ENCODE results near the gene PRAF2. TPM values are rescaled to one million over a fixed set of nuclear protein-coding genes. Genes with fewer than 3 reads are reported as not detected.

The PRAF2 gene
- total RNA-seq, 4 donors from 2014 or later = 2.3 to 9.5 (median 5.9) TPM

- H3K4me3 ChIP-seq = no peak overlapping the region
- intact Hi-C loops (cut with DNase I) = no loop called here
- H3K27ac ChIP-seq = no peak overlapping the region
- H3K4me1 ChIP-seq = no peaks in the 10 kb centered on the region
- DNase-seq = no peak
- WGBS, 2 donors = 81 to 100% methylated on average over 3 to 8 of the region's 8 CpGs
- H3K27me3 ChIP-seq = no peaks in the 10 kb centered on the region
- peaks cover 0 to 95% (median 5%) of the 10 kb centered on the region in 3 donors for H3K36me3 ChIP-seq
- TF ChIP-seq POLR2A (IDR thresholded peaks at IDR 0.05) (no peak), CTCF (IDR thresholded peaks at IDR 0.05) (no peak)
- H3K9me3 ChIP-seq = no peaks in the 10 kb centered on the region
Observed at GRCh38 chrX:49116076-49116475, 42.3 kb upstream of the PRAF2 start.

- Histone ChIP-seq H3K4me1 (no peaks in the 10 kb centered on the region), H3K27ac (no peak overlapping the region), H3K27me3 (no peaks in the 10 kb centered on the region), H3K36me3 (peaks cover 0 to 65% (median 0%) of the 10 kb centered on the region in 3 donors), H3K4me3 (no peak overlapping the region), H3K9me3 (no peaks in the 10 kb centered on the region)
- no CpG with 5 or more reads among the region's 3 CpGs for WGBS, 2 donors
- DNase-seq = no peak
- intact Hi-C loops (cut with DNase I) = no loop called here
- TF ChIP-seq CTCF (IDR thresholded peaks at IDR 0.05) = no peak
- TF ChIP-seq POLR2A (IDR thresholded peaks at IDR 0.05) = no peak
Observed at GRCh38 chrX:49111791-49112190, 38.0 kb upstream of the PRAF2 start.

GRCh38 chrX:49110417-49110816, 36.6 kb upstream of the PRAF2 start:
- intact Hi-C loops (cut with DNase I) = no loop called here
- 77 to 87% methylated on average over 3 of the region's 3 CpGs for WGBS, 2 donors
- Histone ChIP-seq H3K9me3 (no peaks in the 10 kb centered on the region), H3K27me3 (no peaks in the 10 kb centered on the region), H3K36me3 (peaks cover 0 to 51% (median 0%) of the 10 kb centered on the region in 3 donors), H3K4me3 (no peak overlapping the region), H3K4me1 (no peaks in the 10 kb centered on the region), H3K27ac (no peak overlapping the region)
- TF ChIP-seq POLR2A (IDR thresholded peaks at IDR 0.05) (no peak), CTCF (IDR thresholded peaks at IDR 0.05) (no peak)
- DNase-seq = no peak

- Histone ChIP-seq H3K4me3 (no peak overlapping the region), H3K27ac (no peak overlapping the region), H3K4me1 (no peaks in the 10 kb centered on the region), H3K27me3 (no peaks in the 10 kb centered on the region), H3K36me3 (peaks cover 0 to 34% (median 0%) of the 10 kb centered on the region in 3 donors), H3K9me3 (no peaks in the 10 kb centered on the region)
- WGBS, 2 donors = 73 to 82% methylated on average over 2 of the region's 2 CpGs
- DNase-seq = no peak
- TF ChIP-seq CTCF (IDR thresholded peaks at IDR 0.05) (no peak), POLR2A (IDR thresholded peaks at IDR 0.05) (no peak)
- intact Hi-C loops (cut with DNase I) = no loop called here
Observed at GRCh38 chrX:49108641-49109040, 34.8 kb upstream of the PRAF2 start.

GRCh38 chrX:49106930-49107329, 33.1 kb upstream of the PRAF2 start:
- intact Hi-C loops (cut with DNase I) = no loop called here

More at GRCh38 chrX:49106930-49107329, 33.1 kb upstream of the PRAF2 start:
- no peaks in the 10 kb centered on the region for H3K4me1 ChIP-seq
- no peaks in the 10 kb centered on the region for H3K27me3 ChIP-seq
- no peak overlapping the region for H3K27ac ChIP-seq
- peaks cover 0 to 17% (median 0%) of the 10 kb centered on the region in 3 donors for H3K36me3 ChIP-seq
- no peaks in the 10 kb centered on the region for H3K9me3 ChIP-seq
- TF ChIP-seq POLR2A (IDR thresholded peaks at IDR 0.05) = no peak
- peak in 5 of 6 experiments; percentile 19 to 55 (median 38) for TF ChIP-seq CTCF (IDR thresholded peaks at IDR 0.05)
- 0 to 27% methylated on average over 2 to 6 of the region's 7 CpGs for WGBS, 2 donors
- no peak for DNase-seq
- no peak overlapping the region for H3K4me3 ChIP-seq

All from esophagus squamous epithelium (tissue), 5 donors.